Upper lobe of right lung (tissue), 1 donor: Measurements from ENCODE around the gene ABCD3. TPM values are rescaled to one million over a fixed set of nuclear protein-coding genes. Genes with fewer than 3 reads are reported as not detected.

Experiments
- ATAC-seq: fragments of 200-7000 bp; cut with Tn5 transposase; one replicate; pipeline ENCODE4 v1.9.1; 2020; ENCODE audit warnings: mild to moderate bottlenecking, moderate library complexity
- DNase-seq: peaks from one replicate; pipeline ENCODE4 v3.0.0-alpha.2; 2020
- H3K27ac ChIP-seq: fragments of 200-600 bp; one replicate; pipeline ENCODE4 v1.8.0; 2022
- H3K27me3 ChIP-seq: fragments of 200-600 bp; one replicate; pipeline ENCODE4 v1.8.0; 2022; ENCODE audit warnings: mild to moderate bottlenecking
- H3K36me3 ChIP-seq: fragments of 200-600 bp; one replicate; pipeline ENCODE4 v1.8.0; 2022
- H3K4me1 ChIP-seq: fragments of 200-600 bp; one replicate; pipeline ENCODE4 v1.8.0; 2022
- H3K4me3 ChIP-seq: fragments of 200-600 bp; one replicate; pipeline ENCODE4 v1.8.0; 2022; ENCODE audit warnings: mild to moderate bottlenecking
- H3K9me3 ChIP-seq: fragments of 200-600 bp; one replicate; pipeline ENCODE4 v1.8.0; 2022
- intact Hi-C: fragments of 100-400 bp; cut with DNase I; formaldehyde crosslinking; loops from one replicate; pipeline ENCODE4 v1.11.0; 2022
- total RNA-seq: library from RNA; stranded (reverse); fragmentation: NEBNext Ultra II Directional; extraction: Animal tissue kit (Norgen Biotek cat#: 25700); gene quantifications from one replicate; pipeline ENCODE4 v1.2.1, GENCODE V29; 2021
- TF ChIP-seq, protein P1 (sequence below): fragments of 200-600 bp; IDR thresholded peaks from one replicate; pipeline ENCODE4 v1.8.0; 2022; ENCODE audit warnings: antibody characterized with exemption
- donor health status: DM: no; HTN: yes; CAD: no; lungs with severe emphysema.

Gene ABCD3
- total RNA-seq, 1 donor from 2014 or later: 50.9 TPM

DNA sequence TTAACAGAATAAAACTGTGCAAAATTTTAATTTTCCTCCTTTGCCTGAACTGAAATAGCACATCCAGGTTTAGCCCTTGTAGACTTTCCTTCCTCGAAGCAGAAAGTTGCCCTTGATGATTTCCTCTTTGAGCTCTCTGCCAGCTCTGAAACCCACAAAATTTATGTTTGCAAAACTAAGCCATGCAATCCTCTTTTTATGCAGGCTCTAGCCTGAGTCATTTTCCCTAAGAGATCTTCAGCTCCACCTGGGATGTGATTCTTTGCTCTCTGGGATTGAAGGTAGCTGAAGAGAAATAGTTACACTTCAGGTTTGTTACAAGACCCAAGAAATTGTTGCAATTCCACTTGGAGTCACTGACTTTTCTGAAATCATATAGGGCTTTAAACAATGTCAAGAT is 124.8 kb downstream of the ABCD3 start:
- peak overlapping the region; percentile 91 for H3K27ac ChIP-seq

DNA sequence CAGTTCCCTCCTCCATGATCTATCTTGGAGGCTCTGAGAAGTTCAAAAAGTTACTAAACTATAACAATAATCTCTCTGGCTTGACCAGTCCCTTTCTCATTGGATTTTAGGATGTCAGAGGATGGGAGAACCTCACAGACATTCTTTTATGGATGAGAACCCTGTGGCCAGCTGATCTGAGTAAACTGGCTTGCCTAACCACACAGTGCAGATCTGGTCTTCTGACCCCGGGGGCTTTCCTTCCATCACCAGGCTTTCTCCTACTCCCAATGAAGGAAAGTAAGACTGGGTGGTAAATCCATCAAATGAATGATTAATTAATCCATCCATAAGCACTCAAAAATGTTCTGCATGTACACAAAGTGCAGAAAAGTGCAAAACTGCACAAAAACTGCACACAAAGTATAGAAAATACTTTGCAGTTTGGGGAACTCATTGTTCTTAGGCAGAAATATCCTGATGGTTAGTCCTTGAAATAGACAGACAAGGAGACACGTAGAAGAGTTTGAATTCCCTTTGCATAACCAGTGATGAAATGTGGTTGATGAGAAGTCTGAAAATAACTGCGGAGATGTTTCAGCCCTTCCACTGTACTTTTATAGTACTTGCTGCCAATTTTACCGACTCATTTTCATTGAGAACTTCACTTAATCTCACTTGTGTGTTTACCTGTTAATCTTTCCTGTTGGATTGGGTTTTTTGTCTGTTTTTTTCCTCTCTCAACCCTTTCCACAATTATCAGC is 125.9 kb downstream of the ABCD3 start:
- ATAC-seq: no peak
- Histone ChIP-seq H3K36me3 (no peaks in the 10 kb centered on the region), H3K27me3 (no peaks in the 10 kb centered on the region), H3K4me1 (peaks cover 32% of the 10 kb centered on the region), H3K4me3 (no peak overlapping the region), H3K9me3 (no peaks in the 10 kb centered on the region), H3K27ac (no peak overlapping the region)
- TF ChIP-seq, protein P1, sequence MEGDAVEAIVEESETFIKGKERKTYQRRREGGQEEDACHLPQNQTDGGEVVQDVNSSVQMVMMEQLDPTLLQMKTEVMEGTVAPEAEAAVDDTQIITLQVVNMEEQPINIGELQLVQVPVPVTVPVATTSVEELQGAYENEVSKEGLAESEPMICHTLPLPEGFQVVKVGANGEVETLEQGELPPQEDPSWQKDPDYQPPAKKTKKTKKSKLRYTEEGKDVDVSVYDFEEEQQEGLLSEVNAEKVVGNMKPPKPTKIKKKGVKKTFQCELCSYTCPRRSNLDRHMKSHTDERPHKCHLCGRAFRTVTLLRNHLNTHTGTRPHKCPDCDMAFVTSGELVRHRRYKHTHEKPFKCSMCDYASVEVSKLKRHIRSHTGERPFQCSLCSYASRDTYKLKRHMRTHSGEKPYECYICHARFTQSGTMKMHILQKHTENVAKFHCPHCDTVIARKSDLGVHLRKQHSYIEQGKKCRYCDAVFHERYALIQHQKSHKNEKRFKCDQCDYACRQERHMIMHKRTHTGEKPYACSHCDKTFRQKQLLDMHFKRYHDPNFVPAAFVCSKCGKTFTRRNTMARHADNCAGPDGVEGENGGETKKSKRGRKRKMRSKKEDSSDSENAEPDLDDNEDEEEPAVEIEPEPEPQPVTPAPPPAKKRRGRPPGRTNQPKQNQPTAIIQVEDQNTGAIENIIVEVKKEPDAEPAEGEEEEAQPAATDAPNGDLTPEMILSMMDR: no peak
- no peak for DNase-seq
- intact Hi-C loops: no loop called here

More for the DNA sequence above, 124.8 kb downstream of the ABCD3 start:
- no peak for ATAC-seq
- H3K4me3 ChIP-seq: peak overlapping the region; percentile 85
- H3K36me3 ChIP-seq: no peaks in the 10 kb centered on the region
- peaks cover 32% of the 10 kb centered on the region for H3K4me1 ChIP-seq
- no peaks in the 10 kb centered on the region for H3K27me3 ChIP-seq
- no peaks in the 10 kb centered on the region for H3K9me3 ChIP-seq
- intact Hi-C loops: no loop called here
- no peak for DNase-seq
- TF ChIP-seq, protein P1: no peak

DNA sequence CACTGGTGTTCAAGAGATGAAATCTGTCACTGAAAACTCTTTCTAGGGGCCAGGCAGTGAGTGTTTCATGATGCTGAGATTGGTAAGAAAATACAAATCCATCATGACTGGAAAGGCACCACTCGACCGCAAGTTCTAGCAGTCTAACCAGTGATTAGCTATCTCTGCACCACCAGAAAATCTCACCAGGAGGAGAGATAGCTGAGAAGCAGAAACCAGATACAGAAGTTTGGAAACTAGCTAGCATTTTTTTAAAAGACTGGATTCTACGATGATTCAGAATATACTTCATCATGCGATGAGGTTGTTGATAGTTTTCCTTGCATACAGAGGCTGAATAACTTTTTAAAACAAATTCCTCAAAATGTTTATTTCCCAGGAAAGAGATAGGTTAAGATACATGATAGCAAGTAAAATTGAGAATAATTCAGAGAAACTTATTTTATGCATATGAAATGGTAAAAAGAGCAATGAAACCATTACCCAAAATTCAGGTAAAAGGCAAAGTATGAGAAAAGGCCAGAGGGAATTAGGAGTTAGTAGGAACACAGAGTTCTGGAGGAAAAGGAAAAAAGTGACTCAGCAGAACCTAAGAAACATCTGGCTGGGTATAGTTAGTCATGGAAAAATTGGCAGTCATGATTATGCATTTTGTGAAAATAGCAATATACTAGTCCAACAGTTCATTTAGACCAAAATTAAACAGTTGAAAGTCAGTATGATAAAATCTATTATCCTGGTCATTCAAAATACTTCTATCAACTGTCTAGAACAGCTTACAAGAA is 126.7 kb downstream of the ABCD3 start:
- Histone ChIP-seq H3K4me1 (peaks cover 32% of the 10 kb centered on the region), H3K27me3 (no peaks in the 10 kb centered on the region), H3K36me3 (no peaks in the 10 kb centered on the region), H3K4me3 (no peak overlapping the region), H3K27ac (no peak overlapping the region), H3K9me3 (no peaks in the 10 kb centered on the region)
- ATAC-seq (no peak), DNase-seq (no peak)
- intact Hi-C loops: no loop called here
- TF ChIP-seq, protein P1: no peak

DNA sequence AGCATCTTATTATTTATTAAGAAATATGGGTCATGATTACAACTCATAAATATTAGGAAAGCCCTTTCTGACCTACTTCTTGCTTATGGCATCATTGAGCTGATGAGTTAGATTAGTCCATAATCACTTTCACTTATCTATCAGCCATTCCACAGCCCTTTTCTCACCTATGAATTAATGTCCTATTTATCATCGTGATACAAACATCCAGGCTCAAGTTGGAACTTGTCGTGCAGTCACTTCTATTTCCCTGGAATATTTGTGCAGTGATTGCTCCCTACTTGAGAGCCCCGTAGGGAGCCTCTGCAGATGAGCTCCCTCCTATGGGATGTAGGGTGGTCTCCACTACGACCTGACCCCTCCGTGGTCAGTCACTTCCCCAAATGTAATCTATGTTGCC is 131.5 kb downstream of the ABCD3 start:
- peaks cover 20% of the 10 kb centered on the region for H3K4me1 ChIP-seq
- TF ChIP-seq, protein P1: no peak
- no peaks in the 10 kb centered on the region for H3K27me3 ChIP-seq
- ATAC-seq (no peak), DNase-seq (no peak)
- no peak overlapping the region for H3K27ac ChIP-seq
- no peaks in the 10 kb centered on the region for H3K36me3 ChIP-seq
- no peak overlapping the region for H3K4me3 ChIP-seq
- no peaks in the 10 kb centered on the region for H3K9me3 ChIP-seq
- intact Hi-C loops: no loop called here

DNA sequence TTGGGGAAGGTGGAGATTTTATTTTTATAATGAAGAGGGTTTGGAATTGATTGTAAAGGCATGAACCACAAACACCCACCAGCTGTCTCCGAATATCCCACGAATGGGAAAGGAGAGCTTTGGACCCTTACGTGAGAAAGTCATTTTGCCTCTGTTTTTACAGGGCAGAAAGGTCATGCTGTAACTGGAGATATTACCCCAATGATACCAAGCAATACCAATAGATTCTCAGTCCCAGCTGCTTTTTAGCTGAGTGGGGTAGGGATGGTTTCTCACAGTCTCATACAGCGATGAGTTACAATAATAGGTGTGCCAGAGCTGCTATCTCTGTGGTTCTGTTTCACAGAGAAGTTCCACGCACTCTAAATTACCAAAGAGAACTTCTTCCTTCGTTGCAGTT is 132.2 kb downstream of the ABCD3 start:
- peaks cover 14% of the 10 kb centered on the region for H3K4me1 ChIP-seq
- TF ChIP-seq, protein P1: no peak
- H3K36me3 ChIP-seq: no peaks in the 10 kb centered on the region
- no peak overlapping the region for H3K4me3 ChIP-seq
- no peak for DNase-seq
- H3K27ac ChIP-seq: no peak overlapping the region
- H3K27me3 ChIP-seq: no peaks in the 10 kb centered on the region
- no peaks in the 10 kb centered on the region for H3K9me3 ChIP-seq
- ATAC-seq: no peak
- intact Hi-C loops: no loop called here
